Inflammatory macrophage treated with lipopolysaccharide for 1 hour (primary cell): ENCODE results near the gene BLOC1S6.

Source experiments
- DNase-seq, 2 donors: peaks; one replicate each; pipeline ENCODE4 v3.0.0-alpha.2; 2020 to 2022

The BLOC1S6 gene

GRCh38 chr15:45588219-45588875 is 1.2 kb downstream of the BLOC1S6 start:
- DNase-seq, result no peak

GRCh38 chr15:45589256-45589655 is 2.1 kb downstream of the BLOC1S6 start:
- DNase-seq, result no peak

DNA sequence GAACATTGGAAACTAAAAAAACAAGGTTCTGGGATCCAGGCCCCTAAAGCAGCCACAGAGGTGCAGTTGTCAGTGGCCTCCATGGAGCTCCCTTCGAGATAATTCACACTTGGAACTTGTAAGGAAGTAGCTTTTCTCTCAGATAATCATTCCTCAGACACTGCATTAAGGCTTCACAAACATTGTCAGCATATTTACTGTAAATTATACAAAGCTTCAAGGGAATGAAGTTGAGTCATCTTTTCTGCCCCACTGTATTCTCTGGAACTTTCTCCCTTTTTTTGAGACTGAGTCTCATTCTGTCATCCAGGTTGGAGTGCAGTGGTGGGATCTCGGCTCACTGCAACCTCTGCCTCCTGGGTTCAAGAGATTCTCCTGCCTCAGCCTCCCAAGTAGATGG is 7.1 kb downstream of the BLOC1S6 start:
- no peak for DNase-seq

DNA sequence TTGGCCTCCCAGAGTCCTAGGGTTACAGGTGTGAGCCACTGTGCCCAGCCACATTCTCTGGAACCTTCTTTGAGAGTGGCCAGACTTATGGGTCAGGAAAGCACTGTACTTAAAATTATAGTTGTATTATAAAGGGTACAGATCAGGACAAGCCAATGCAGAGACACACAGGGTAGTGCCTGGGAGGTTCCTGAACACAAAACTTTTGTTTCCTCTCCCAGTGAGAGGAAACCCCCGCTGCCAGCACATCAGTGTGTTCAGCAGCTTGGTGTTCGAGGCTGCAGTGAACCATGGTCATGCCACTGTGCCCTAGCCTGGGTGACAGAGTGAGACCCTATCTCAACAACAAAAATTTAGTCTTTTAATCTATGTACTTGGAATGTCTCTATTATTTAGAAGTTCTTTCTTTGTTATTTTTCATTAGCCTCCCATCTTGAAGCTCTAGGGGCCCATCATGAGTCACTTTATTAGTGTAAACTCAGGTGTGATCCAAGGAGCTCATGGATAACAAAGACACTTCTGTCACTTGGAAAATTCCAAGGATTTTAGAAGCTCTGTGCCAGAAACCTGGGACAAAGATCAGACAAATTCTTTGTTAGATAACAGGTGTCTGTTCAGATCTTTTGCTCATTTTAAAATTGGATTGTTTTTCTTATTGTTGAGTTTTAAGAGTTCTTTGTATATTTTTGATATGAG is 7.8 kb downstream of the BLOC1S6 start:
- DNase-seq, result no peak

GRCh38 chr15:45603881-45604280 is 16.7 kb downstream of the BLOC1S6 start:
- peak in 1 of 2 donors; percentile 21 for DNase-seq

DNA sequence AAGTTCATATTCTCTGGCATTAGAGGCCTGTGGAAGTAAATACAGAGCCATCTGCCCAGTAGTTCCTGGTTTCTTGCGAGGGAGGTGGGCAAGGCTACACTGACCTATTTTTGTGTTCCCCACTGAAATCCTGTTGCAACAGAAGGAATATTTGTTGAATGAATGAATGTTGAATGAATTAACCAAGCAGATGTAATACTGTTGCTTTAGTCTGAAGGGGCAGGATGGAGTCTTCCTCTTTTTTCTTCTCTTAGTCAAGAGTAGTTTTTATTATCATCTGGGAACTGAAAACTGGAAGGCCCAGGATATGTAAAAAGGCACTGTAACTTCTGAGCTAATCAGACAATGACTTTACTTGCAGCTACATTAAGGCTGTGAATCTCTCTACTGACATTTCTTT is 17.1 kb downstream of the BLOC1S6 start:
- peak; percentile 67 to 74 for DNase-seq

GRCh38 chr15:45606413-45606812 is 19.2 kb downstream of the BLOC1S6 start:
- peak; percentile 47 to 59 for DNase-seq

- peak in 1 of 2 donors; percentile 29 for DNase-seq
These were observed 19.7 kb downstream of the BLOC1S6 start for GRCh38 chr15:45606841-45607240.

- peak in 1 of 2 donors; percentile 69 for DNase-seq
These were observed 24.1 kb downstream of the BLOC1S6 start for GRCh38 chr15:45611305-45611704.

DNA sequence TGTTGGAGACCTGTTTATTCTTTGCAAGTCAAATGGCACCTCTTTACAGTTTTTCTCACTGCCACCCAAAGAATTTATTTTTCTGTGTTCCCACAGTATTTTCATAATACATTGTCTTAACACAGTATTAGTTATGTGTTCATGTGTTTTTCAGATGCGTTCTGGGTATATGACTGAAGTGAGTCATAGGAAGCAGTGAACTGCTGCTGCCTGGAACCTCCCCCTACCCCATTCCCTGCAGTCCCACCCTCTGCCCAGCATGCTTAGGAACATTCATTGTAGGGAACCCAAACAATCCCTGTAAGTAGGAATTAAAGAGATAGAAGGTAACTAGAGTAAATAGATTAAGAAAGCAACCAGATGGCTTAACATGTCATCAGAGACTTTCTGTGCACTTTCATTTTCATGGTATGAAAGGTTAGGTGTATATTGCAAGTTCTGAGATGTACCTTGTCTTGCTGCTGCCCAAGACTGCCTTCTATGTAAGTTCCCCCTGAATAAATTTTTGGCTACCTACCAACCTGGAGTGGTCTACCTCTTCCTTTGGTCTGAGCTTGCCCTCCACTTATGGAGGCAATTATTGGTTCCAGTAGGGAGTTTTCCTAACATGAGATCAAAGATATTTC is 25.7 kb downstream of the BLOC1S6 start:
- no peak for DNase-seq

DNA sequence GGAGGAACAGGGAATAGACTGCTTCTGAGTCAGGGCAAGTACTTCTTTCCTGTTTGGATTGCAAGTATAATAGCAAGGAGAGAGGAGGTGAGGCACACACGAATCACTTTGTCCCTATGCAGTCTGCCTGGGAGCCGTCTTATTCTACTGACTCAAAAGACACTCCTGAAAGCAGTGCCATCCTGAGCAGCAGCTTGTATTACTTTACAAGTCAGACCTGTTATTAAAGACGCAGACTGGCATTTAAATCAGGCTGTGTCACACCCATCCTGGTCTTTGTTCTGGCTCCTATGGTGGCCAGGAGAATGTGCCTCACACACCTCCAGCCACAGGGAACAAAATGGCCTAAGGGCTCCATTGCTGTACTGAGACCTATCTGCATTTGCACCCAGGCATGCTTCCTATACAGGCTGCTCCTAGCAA is 29.7 kb downstream of the BLOC1S6 start:
- no peak for DNase-seq

DNA sequence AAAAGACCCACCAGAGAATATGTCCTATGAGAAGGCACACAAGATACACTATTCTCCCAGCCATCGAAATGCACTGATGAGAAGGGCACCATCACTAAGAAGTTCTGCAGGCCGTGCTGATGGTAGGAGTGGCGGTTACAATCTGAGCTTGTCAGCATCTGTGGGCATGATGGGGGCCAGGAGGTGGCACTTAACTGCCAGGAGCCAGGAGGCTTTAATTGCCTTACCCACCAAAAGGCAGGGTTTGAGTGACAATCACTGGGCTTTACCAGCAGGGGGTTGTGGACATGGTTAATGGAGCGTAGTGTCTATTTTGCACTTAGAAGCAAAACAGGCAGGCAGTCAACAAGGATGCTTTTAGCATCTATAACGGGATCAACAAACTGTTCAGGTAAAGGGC is 31.6 kb downstream of the BLOC1S6 start:
- DNase-seq, result no peak

GRCh38 chr15:45628136-45628535 is 41.0 kb downstream of the BLOC1S6 start:
- no peak for DNase-seq

DNA sequence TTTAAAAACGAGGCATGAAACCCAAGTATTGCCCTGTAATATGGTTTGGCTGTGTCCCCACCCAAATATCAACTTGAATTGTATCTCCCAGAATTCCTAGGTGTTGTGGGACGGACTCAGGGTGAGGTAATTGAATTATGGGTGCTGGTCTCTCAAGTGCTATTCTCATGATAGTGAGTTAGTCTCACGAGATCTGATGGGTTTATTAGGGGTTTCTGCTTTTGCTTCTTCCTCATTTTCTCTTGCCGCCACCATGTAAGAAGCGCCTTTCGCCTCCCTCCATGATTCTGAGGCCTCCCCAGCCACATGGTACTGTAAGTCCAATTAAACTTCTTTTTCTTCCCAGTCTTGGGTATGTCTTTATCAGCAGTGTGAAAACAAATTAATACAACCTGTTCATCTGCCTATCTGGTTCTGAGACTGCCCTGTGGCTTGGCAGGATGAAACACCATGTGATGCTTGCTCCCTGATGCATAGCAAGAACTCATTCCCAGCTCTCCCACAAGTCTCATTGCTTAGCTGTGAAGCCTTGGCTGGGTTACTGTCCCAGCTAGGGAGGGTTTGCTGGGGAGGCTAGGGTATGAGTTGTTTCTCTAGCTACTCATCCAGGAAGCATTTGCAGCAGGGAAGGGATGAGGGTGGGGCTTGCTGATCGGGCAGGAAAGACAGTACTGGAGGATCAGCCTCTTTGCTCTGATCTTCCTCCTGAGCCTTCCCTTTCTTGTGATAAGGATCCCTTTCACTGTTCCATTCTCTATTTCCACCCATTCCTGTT is 43.9 kb downstream of the BLOC1S6 start:
- no peak for DNase-seq

GRCh38 chr15:45631776-45632175 is 44.6 kb downstream of the BLOC1S6 start:
- no peak for DNase-seq

- peak; percentile 98 for DNase-seq
These were observed 47.4 kb downstream of the BLOC1S6 start, which contains the start of gene SQOR for GRCh38 chr15:45634432-45635190. SQOR (plus strand) TSS chr15:45635029; CDS start chr15:45658924, 23,895 bp downstream.

GRCh38 chr15:45635191-45635638 is 48.0 kb downstream of the BLOC1S6 start:
- DNase-seq, result peak in 1 of 2 donors; percentile 65

DNA sequence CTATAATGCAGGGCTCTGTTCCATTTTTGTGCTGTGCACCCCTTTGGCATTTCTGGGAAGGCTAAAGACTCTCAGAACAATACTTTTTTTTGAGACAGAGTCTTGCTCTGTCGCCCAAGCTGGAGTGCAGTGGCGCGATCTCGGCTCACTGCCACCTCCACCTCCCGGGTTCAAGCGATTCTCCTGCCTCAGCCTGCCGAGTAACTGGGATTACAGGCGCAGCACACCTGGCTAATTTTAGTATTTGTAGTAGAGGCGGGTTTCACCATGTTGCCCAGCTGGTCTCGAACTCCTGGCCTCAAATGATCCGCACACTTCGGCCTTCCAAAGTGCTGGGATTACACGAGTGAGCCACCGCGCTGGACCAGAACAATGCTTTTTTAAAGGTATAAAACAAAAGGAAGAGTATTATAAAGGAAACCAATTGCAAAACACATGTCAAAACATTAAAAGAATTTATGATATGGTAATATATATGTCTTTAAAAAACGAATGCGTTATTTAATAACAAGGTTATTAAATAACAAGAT is 48.6 kb downstream of the BLOC1S6 start:
- no peak for DNase-seq

- DNase-seq, result no peak
These were observed 50.0 kb downstream of the BLOC1S6 start for GRCh38 chr15:45637141-45637540.

GRCh38 chr15:45637552-45638033 is 50.4 kb downstream of the BLOC1S6 start:
- DNase-seq, result peak; percentile 93 to 96

DNA sequence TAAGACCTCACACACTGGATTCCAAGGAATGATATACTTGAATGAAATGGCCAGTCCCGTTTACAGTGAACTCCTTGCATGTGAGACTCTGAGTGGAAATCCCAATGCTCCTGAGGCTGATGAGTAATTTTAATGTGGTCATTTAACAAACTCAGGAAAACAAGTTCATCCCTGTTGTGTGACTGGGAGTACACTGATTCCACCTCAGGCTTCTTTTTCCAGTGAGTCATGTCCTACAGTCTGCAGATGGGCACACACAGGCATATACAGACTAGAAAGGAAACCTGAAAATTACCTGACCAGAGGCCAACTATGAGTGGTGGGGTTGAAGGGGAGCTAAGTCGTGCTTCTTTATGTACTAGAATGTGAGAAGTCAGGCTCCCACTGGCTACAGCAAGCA is 53.4 kb downstream of the BLOC1S6 start:
- peak; percentile 66 to 90 for DNase-seq

GRCh38 chr15:45641374-45641781 is 54.2 kb downstream of the BLOC1S6 start:
- peak; percentile 92 to 98 for DNase-seq
